Tibial artery (tissue), 4 donors: ENCODE data around the gene DYNLL2.

Experiments
- DNase-seq, 2 donors: peaks; one replicate each; pipeline ENCODE4 v3.0.0-alpha.2; 2019
- H3K27ac ChIP-seq, 2 donors: fragments of 200-600 bp; sonication (generic) in 1 of 2; 1 replicate in 1 of 2; 2 replicates in 1 of 2; pipeline ENCODE4 v1.5.1; 2018 to 2019; ENCODE audit warnings: mild to moderate bottlenecking in 1 of 2
- H3K27me3 ChIP-seq, 2 donors: fragments of 200-600 bp; sonication (generic) in 1 of 2; one replicate each; pipeline versions ENCODE4 v1.5.1 to v1.6.0; 2016 to 2019
- H3K36me3 ChIP-seq, 3 donors: fragments of 200-600 bp; sonication (generic) in 2 of 3; one replicate each; pipeline ENCODE4 v1.5.1; 2016 to 2019; ENCODE audit warnings: mild to moderate bottlenecking in 2 of 3
- H3K4me1 ChIP-seq, 4 donors: fragments of 200-600 bp; sonication (generic) in 2 of 4; 1 replicate in 3 of 4; 2 replicates in 1 of 4; pipeline ENCODE4 v1.5.1; 2016 to 2019
- H3K4me3 ChIP-seq, 2 donors: fragments of 200-600 bp; sonication (generic) in 1 of 2; 1 replicate in 1 of 2; 2 replicates in 1 of 2; pipeline ENCODE4 v1.5.1; 2018 to 2019; ENCODE audit warnings: mild to moderate bottlenecking in 2 of 2
- H3K9me3 ChIP-seq, 3 donors: fragments of 200-600 bp; sonication (generic) in 1 of 3; one replicate each; pipeline ENCODE4 v1.5.1; 2016 to 2019
- intact Hi-C: fragments of 100-400 bp; cut with DNase I; formaldehyde crosslinking; loops from one replicate; pipeline ENCODE4 v1.15.0; 2023; ENCODE audit warnings: low total_unique reads
- TF ChIP-seq, protein P1 (sequence below), 2 experiments: fragments of 200-600 bp in 1 of 2; fragments of 450-650 bp in 1 of 2; IDR thresholded peaks; one replicate each; pipeline ENCODE4 v1.5.1; 2017 to 2019; ENCODE audit warnings: antibody characterized with exemption in 2 of 2, mild to moderate bottlenecking in 1 of 2, moderate library complexity in 1 of 2

Gene DYNLL2

GRCh38 chr17:58079300-58080033 lies 3.8 kb upstream of the DYNLL2 start:
- Histone ChIP-seq H3K4me3 (no peak overlapping the region), H3K4me1 (peaks cover 0 to 10% (median 5%) of the 10 kb centered on the region in 4 donors), H3K9me3 (no peaks in the 10 kb centered on the region), H3K36me3 (no peaks in the 10 kb centered on the region), H3K27me3 (no peaks in the 10 kb centered on the region), H3K27ac (no peak overlapping the region)
- intact Hi-C loops, result loop anchor here (5.0 to 10.0 kb wide), 3 partner anchors 225 to 1028 kb away; partner anchors contain the start of genes MRPS23, MTMR4 and TRIM37
- DNase-seq, result no peak
- TF ChIP-seq, protein P1, sequence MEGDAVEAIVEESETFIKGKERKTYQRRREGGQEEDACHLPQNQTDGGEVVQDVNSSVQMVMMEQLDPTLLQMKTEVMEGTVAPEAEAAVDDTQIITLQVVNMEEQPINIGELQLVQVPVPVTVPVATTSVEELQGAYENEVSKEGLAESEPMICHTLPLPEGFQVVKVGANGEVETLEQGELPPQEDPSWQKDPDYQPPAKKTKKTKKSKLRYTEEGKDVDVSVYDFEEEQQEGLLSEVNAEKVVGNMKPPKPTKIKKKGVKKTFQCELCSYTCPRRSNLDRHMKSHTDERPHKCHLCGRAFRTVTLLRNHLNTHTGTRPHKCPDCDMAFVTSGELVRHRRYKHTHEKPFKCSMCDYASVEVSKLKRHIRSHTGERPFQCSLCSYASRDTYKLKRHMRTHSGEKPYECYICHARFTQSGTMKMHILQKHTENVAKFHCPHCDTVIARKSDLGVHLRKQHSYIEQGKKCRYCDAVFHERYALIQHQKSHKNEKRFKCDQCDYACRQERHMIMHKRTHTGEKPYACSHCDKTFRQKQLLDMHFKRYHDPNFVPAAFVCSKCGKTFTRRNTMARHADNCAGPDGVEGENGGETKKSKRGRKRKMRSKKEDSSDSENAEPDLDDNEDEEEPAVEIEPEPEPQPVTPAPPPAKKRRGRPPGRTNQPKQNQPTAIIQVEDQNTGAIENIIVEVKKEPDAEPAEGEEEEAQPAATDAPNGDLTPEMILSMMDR (IDR thresholded peaks at IDR 0.05), result no peak

GRCh38 chr17:58081646-58082340 lies 1.4 kb upstream of the DYNLL2 start:
- Histone ChIP-seq H3K27ac (no peak overlapping the region), H3K4me3 (no peak overlapping the region), H3K4me1 (peaks cover 0 to 31% (median 27%) of the 10 kb centered on the region in 4 donors), H3K9me3 (no peaks in the 10 kb centered on the region), H3K36me3 (peaks cover 0 to 1% (median under 1%) of the 10 kb centered on the region in 3 donors), H3K27me3 (no peaks in the 10 kb centered on the region)
- DNase-seq, result no peak
- intact Hi-C loops, result loop anchor here (5.0 to 10.0 kb wide), 3 partner anchors 227 to 1026 kb away; partner anchors contain the start of genes MRPS23, MTMR4 and TRIM37
- TF ChIP-seq, protein P1 (IDR thresholded peaks at IDR 0.05), result no peak

DNA sequence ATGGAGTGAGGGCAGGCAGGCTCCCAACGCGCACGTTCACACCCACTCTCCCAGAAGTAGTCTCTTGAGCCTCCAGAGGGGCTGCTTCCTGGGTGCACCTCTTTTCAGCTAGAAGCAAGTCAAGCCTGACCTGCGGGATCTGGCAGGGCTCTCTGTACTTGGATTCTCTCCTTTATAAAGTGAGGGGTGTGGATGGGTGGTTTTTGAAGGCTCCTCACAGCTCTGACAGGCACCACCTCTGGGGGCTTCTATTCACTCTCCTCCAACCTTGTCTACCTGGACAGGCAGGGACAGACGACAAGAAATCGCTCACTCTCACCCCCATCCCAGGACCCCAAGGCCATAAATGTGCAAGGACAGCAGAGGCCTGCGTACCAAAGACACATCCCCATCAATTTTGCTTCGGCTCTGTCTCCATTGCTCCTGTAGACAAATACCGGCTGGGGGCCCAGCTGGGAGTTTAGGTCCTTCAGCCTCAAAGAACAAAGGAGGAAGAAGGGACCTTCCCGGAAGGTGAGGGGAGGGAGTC lies 814 bp upstream of the DYNLL2 start:
- Histone ChIP-seq H3K4me1 (peaks cover 0 to 36% (median 32%) of the 10 kb centered on the region in 4 donors), H3K9me3 (no peaks in the 10 kb centered on the region), H3K27ac (peak overlapping the region; percentile 92 to 96), H3K4me3 (peak overlapping the region; percentile 83 to 96), H3K36me3 (peaks cover 0 to 7% (median 6%) of the 10 kb centered on the region in 3 donors), H3K27me3 (no peaks in the 10 kb centered on the region)
- no peak for DNase-seq
- TF ChIP-seq, protein P1 (IDR thresholded peaks at IDR 0.05), result no peak
- intact Hi-C loops, result loop anchor here (5.0 to 10.0 kb wide), 3 partner anchors 228 to 1025 kb away; partner anchors contain the start of genes MRPS23, MTMR4 and TRIM37

GRCh38 chr17:58083491-58084316 lies 485 bp downstream of the DYNLL2 start:
- TF ChIP-seq, protein P1 (IDR thresholded peaks at IDR 0.05), result no peak
- Histone ChIP-seq H3K27me3 (no peaks in the 10 kb centered on the region), H3K9me3 (no peaks in the 10 kb centered on the region), H3K4me1 (peaks cover 0 to 48% (median 32%) of the 10 kb centered on the region in 4 donors), H3K36me3 (peaks cover 11 to 20% (median 19%) of the 10 kb centered on the region in 3 donors), H3K4me3 (peak overlapping the region; percentile 83 to 96), H3K27ac (peak overlapping the region; percentile 92 to 96)
- intact Hi-C loops, result loop anchor here (2.0 to 10.0 kb wide), 4 partner anchors 77 to 1024 kb away; partner anchors contain the start of genes MRPS23, MTMR4, SRSF1 and TRIM37
- peak; percentile 54 to 88 for DNase-seq
